Measurements from ENCODE around the gene NDUFAF8.

- TF ChIP-seq, protein P1, sequence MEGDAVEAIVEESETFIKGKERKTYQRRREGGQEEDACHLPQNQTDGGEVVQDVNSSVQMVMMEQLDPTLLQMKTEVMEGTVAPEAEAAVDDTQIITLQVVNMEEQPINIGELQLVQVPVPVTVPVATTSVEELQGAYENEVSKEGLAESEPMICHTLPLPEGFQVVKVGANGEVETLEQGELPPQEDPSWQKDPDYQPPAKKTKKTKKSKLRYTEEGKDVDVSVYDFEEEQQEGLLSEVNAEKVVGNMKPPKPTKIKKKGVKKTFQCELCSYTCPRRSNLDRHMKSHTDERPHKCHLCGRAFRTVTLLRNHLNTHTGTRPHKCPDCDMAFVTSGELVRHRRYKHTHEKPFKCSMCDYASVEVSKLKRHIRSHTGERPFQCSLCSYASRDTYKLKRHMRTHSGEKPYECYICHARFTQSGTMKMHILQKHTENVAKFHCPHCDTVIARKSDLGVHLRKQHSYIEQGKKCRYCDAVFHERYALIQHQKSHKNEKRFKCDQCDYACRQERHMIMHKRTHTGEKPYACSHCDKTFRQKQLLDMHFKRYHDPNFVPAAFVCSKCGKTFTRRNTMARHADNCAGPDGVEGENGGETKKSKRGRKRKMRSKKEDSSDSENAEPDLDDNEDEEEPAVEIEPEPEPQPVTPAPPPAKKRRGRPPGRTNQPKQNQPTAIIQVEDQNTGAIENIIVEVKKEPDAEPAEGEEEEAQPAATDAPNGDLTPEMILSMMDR (conservative IDR thresholded peaks at IDR 0.05; ENCODE audit: low read length): no peak
- TF ChIP-seq EZH2phosphoT487 (IDR thresholded peaks at IDR 0.05; ENCODE audit: borderline replicate concordance, low read depth, low read length): no peak
Observed at GRCh38 chr17:81282141-81282540, 43.0 kb downstream of the NDUFAF8 start.
